Pancreas (tissue), 10 donors: ENCODE results near the gene GLTP. TPM values are rescaled to one million over a fixed set of nuclear protein-coding genes. Genes with fewer than 3 reads are reported as not detected.

ENCODE experiments used
- ATAC-seq, 4 donors: fragments of 200-7000 bp; cut with Tn5 transposase; one replicate each; pipeline versions ENCODE4 v1.8.0 to v1.9.1; 2020; ENCODE audit warnings: mild to moderate bottlenecking in 4 of 4, moderate library complexity in 4 of 4
- DNase-seq, 6 donors: peaks; one replicate each; pipeline ENCODE4 v3.0.0-alpha.2; 2020
- FAIRE-seq: peaks from 2 replicates; lab custom pipeline; 2012; peaks lifted over from hg19 to GRCh38; lab: Jason Lieb, UNC
- H3K27ac ChIP-seq, 4 donors: fragments of 200-600 bp; sonication (generic); 1 replicate in 3 of 4; 2 replicates in 1 of 4; pipeline versions ENCODE4 v1.5.0 to v1.8.0; 2020
- H3K27me3 ChIP-seq, 4 donors: fragments of 200-600 bp; one replicate each; pipeline ENCODE4 v1.8.0; 2021
- H3K36me3 ChIP-seq, 3 donors: fragments of 200-600 bp; sonication (generic) in 1 of 3; one replicate each; pipeline versions ENCODE4 v1.5.0 to v1.8.0; 2020 to 2021
- H3K4me1 ChIP-seq, 3 donors: fragments of 200-600 bp; one replicate each; pipeline ENCODE4 v1.8.0; 2021
- H3K4me3 ChIP-seq, 4 donors: fragments of 200-600 bp; sonication (generic) in 2 of 4; one replicate each; pipeline versions ENCODE4 v1.5.0 to v1.8.0; 2020 to 2021
- H3K9me3 ChIP-seq, 4 donors: fragments of 200-600 bp; one replicate each; pipeline ENCODE4 v1.8.0; 2021
- WGBS, 2 donors: extraction: QIAGEN DNeasy Blood & Tissue Kit; methylation state at CpG; one replicate each; pipeline ENCODE4 v1.1.7; 2013; 5-methylcytosine and 5-hydroxymethylcytosine counted together
- intact Hi-C, 3 donors: fragments of 100-400 bp; cut with DNase I; formaldehyde crosslinking; loops; one replicate each; pipeline versions ENCODE4 v1.11.1 to v1.14.2; 2022
- polyA plus RNA-seq, 2 donors: library from polyadenylated mRNA; stranded (reverse); fragments of 200-250 nt; gene quantifications; one replicate each; pipeline ENCODE4 v1.2.3, GENCODE V29; 2013
- total RNA-seq, 6 donors: library from RNA; stranded (reverse); fragmentation: NEBNext Ultra II Directional in 4 of 6; extraction: Animal tissue kit (Norgen Biotek cat#: 25700) in 4 of 6; gene quantifications; one replicate each; pipeline versions ENCODE4 v1.2.1 to v1.2.4, GENCODE V29; 2021 to 2023
- TF ChIP-seq, protein P1 (sequence below), 4 donors: fragments of 200-600 bp; sonication (generic) in 3 of 4; IDR thresholded peaks; one replicate each; pipeline versions ENCODE4 v1.5.0 to v1.8.0; 2021; ENCODE audit warnings: antibody characterized with exemption in 4 of 4
- donor health status: healthy with polysubstance abuse.
- donor health status: DM: no; HTN: no; CAD: no; lungs with moderate emphysema.
- donor health status: DM: no; HTN: no; CAD: no.
- donor health status: control.
- donor health status: control.
- donor health status: Bipolar disorder and iron deficiency.
- donor health status: DM: yes; HTN: yes; CAD: no.
- donor health status: DM: no; HTN: no; CAD: no.
- donor health status: DM: no; HTN: no; CAD: no.
- donor health status: DM: yes; HTN: yes; CAD: no.

GLTP gene
- total and polyA plus RNA-seq, 8 donors = 14.7 to 24.9 (median 16.8) TPM

DNA sequence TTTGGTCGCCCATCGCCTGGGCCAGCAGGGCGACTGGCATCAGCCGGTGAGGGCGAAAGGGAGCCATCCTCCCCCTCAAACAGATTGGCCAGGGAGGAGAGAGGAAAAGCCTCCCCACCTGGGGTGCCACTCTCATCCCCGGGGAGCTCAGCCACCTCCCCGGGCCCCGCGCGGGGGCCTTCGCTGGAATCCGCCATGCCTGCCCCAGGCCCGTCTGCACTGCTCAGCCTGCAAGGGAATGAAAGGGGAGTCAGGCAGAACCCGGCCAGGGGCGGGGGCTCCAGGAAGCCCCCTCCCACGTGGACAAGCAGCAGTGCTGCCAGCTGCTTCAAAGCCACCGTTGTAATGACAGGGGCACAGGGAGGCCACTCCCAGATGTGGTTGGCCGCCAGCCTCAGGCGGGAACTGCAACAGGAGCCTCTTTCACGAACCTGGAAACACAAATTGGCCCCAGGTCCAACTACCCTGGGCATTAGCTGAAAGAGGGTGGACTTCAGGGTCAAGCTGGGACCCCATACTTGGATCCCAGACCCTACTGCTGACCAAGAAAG lies 65.7 kb downstream of the GLTP start:
- no peak overlapping the region for H3K4me3 ChIP-seq
- 80 to 84% methylated on average over 20 of the region's 20 CpGs for WGBS, 2 donors
- no peaks in the 10 kb centered on the region for H3K36me3 ChIP-seq
- TF ChIP-seq, protein P1, sequence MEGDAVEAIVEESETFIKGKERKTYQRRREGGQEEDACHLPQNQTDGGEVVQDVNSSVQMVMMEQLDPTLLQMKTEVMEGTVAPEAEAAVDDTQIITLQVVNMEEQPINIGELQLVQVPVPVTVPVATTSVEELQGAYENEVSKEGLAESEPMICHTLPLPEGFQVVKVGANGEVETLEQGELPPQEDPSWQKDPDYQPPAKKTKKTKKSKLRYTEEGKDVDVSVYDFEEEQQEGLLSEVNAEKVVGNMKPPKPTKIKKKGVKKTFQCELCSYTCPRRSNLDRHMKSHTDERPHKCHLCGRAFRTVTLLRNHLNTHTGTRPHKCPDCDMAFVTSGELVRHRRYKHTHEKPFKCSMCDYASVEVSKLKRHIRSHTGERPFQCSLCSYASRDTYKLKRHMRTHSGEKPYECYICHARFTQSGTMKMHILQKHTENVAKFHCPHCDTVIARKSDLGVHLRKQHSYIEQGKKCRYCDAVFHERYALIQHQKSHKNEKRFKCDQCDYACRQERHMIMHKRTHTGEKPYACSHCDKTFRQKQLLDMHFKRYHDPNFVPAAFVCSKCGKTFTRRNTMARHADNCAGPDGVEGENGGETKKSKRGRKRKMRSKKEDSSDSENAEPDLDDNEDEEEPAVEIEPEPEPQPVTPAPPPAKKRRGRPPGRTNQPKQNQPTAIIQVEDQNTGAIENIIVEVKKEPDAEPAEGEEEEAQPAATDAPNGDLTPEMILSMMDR (IDR thresholded peaks at IDR 0.05) = no peak
- no peak for FAIRE-seq
- no peak overlapping the region for H3K27ac ChIP-seq
- no peak for DNase-seq
- H3K27me3 ChIP-seq = no peaks in the 10 kb centered on the region
- no peaks in the 10 kb centered on the region for H3K4me1 ChIP-seq
- intact Hi-C loops = loop anchor here in 1 of 3 donors (10.0 kb wide), 1 partner anchor 70 kb away; the partner anchor contains the start of gene GLTP
- H3K9me3 ChIP-seq = no peaks in the 10 kb centered on the region
- no peak for ATAC-seq

DNA sequence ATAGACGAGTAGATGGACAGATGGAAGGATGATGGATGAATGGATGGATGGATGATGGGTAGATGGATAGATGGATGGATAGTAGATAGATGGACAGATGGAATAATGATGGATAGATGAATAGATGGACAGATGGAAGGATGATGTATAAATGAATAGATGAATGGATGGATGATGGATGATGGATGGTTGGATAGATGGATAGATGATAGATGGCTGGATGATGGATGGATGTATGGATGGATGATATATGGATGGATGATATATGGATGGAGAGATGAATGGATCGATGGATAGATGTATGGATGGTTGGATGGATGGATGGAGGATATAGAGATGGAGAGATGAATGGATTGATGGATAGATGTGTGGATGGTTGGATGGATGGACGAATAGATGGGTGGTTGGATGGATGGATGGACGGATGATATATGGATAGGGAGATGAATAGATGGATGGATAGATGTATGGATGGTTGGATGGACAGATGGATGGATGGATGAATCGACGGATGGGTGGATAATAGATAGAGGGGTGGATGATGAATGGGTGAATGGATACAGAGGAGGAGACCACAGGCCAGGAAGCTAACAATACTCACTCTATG lies 66.4 kb downstream of the GLTP start:
- ATAC-seq = no peak
- H3K4me3 ChIP-seq = no peak overlapping the region
- no peaks in the 10 kb centered on the region for H3K27me3 ChIP-seq
- H3K36me3 ChIP-seq = no peaks in the 10 kb centered on the region
- no peak overlapping the region for H3K27ac ChIP-seq
- no peaks in the 10 kb centered on the region for H3K9me3 ChIP-seq
- TF ChIP-seq, protein P1 (IDR thresholded peaks at IDR 0.05) = no peak
- no peak for FAIRE-seq
- WGBS, 2 donors = 90 to 94% methylated on average over 6 of the region's 6 CpGs
- no peaks in the 10 kb centered on the region for H3K4me1 ChIP-seq
- intact Hi-C loops = loop anchor here in 1 of 3 donors (10.0 kb wide), 1 partner anchor 71 kb away; the partner anchor contains the start of gene GLTP
- no peak for DNase-seq

DNA sequence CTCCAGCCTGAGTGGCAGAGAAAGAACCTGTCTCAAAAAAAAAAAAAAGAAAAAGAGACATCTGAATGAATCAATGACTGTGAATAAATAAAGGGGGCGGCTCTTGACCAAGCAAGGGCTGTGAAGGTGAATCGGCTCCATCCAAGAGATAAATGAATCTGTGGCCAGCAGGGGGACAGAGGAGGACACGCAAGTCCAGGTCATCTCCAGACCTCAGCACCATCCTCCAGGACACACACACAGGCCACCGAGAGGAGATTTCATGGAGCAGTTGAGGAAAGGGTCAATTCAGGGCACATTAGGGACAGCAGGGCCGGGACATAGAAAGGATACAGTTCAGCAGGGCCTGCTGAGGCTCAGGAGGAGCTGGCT lies 68.7 kb downstream of the GLTP start:
- FAIRE-seq (no peak), DNase-seq (no peak), ATAC-seq (no peak)
- TF ChIP-seq, protein P1 (IDR thresholded peaks at IDR 0.05) = no peak
- Histone ChIP-seq H3K9me3 (no peaks in the 10 kb centered on the region), H3K4me1 (no peaks in the 10 kb centered on the region), H3K27me3 (no peaks in the 10 kb centered on the region), H3K27ac (no peak overlapping the region), H3K4me3 (no peak overlapping the region), H3K36me3 (no peaks in the 10 kb centered on the region)
- intact Hi-C loops = loop anchor here in 1 of 3 donors (10.0 kb wide), 1 partner anchor 73 kb away; the partner anchor contains the start of gene GLTP
- WGBS, 2 donors = 80 to 81% methylated on average over 5 of the region's 5 CpGs

DNA sequence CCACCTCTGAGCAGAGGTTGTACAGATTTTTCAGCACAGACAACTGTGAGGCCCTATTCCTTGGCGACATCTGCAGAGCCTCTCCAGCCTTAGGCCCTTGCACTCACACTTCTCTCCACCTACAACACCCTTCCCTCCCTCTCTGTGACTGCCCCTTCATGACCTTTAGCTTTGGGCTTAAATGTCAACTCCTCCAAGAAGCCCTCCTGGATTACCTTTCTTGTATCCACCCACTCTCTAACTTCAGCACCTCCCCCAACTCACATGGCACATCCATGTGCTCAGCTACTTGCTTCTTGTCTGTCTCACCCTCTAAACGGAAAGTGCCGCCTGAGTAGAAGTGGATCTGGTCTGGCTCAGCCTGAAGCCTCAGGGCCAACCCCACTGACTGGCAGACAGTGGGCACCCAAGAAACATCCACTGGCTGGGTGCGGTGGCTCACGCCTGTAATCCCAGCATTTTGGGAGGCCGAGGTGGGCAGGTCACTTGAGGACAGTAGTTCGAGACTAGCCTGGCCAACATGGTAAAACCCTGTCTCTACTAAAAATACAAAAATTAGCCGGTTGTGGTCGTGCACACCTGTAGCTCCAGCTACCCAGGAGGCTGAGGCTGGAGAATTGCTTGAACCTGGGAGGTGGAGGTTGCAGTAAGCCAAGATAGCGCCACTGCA lies 69.3 kb downstream of the GLTP start:
- no peak for FAIRE-seq
- TF ChIP-seq, protein P1 (IDR thresholded peaks at IDR 0.05) = no peak

More for the DNA sequence above, 69.3 kb downstream of the GLTP start:
- H3K4me3 ChIP-seq = no peak overlapping the region
- no peak for DNase-seq
- no peak for ATAC-seq
- 92 to 94% methylated on average over 10 of the region's 10 CpGs for WGBS, 2 donors
- no peaks in the 10 kb centered on the region for H3K27me3 ChIP-seq
- H3K36me3 ChIP-seq = no peaks in the 10 kb centered on the region
- no peaks in the 10 kb centered on the region for H3K4me1 ChIP-seq
- H3K27ac ChIP-seq = no peak overlapping the region
- intact Hi-C loops = loop anchor here in 1 of 3 donors (10.0 kb wide), 1 partner anchor 74 kb away; the partner anchor contains the start of gene GLTP
- no peaks in the 10 kb centered on the region for H3K9me3 ChIP-seq
